Measurements from ENCODE around the gene BACH2. TPM values are rescaled to one million over a fixed set of nuclear protein-coding genes. Genes with fewer than 3 reads are reported as not detected.

Gene BACH2
- 3.9 and 5.3 TPM in 2 replicates for total RNA-seq (ENCODE audit: low replicate concordance)

GRCh38 chr6:90296341-90297114 is at the start of gene BACH2:
Gene BACH2 (minus strand): TSS chr6:90296843. CDS start chr6:90008844, 287,999 bp downstream.
- Histone ChIP-seq H3K79me2 (ENCODE audit: low read depth) (no peaks in the 10 kb centered on the region), H3K9me3 (ENCODE audit: low read depth) (no peaks in the 10 kb centered on the region), H3K27ac (peak within 1 kb of the TSS; percentile 56), H3K9ac (peak within 1 kb of the TSS; percentile 50), H3K27me3 (peaks cover 34% of the 10 kb centered on the region), H2AFZ (replicated peaks) (peak within 1 kb of the TSS; percentile 98), H3K4me3 (peak within 1 kb of the TSS; percentile 95), H3K36me3 (no peaks in the 10 kb centered on the region), H4K20me1 (ENCODE audit: low read depth) (peaks cover 32% of the 10 kb centered on the region), H3F3A (ENCODE audit: low read depth) (peaks cover 15% of the 10 kb centered on the region), H3K4me1 (peaks cover 31% of the 10 kb centered on the region), H3K4me2 (peak within 1 kb of the TSS; percentile 90)
- H3K4me1 Mint-ChIP-seq = peaks cover 45% of the 10 kb centered on the region
- no peak for TF ChIP-seq CTCF (IDR thresholded peaks at IDR 0.05)
- no peak for TF ChIP-seq EZH2 (IDR thresholded peaks at IDR 0.05)
- no peak for TF ChIP-seq EZH2phosphoT487 (IDR thresholded peaks at IDR 0.05)
- no peaks in the 10 kb centered on the region for H3K9me3 Mint-ChIP-seq
- H3K4me3 Mint-ChIP-seq = peak within 1 kb of the TSS; percentile 89
- H3K36me3 Mint-ChIP-seq = no peaks in the 10 kb centered on the region
- H3K27me3 Mint-ChIP-seq (ENCODE audit: insufficient read depth, low read depth) = peaks cover 12% of the 10 kb centered on the region
- peak within 1 kb of the TSS; percentile 81 for H3K27ac Mint-ChIP-seq
- peak; percentile 98 for DNase-seq (ENCODE audit: low spot score)

GRCh38 chr6:90343576-90343975 is 46.9 kb upstream of the BACH2 start:
- Mint-ChIP-seq H3K4me3 (no peak overlapping the region), H3K4me1 (peaks cover 13% of the 10 kb centered on the region), H3K27me3 (ENCODE audit: insufficient read depth, low read depth) (peaks cover 5% of the 10 kb centered on the region), H3K27ac (no peak overlapping the region), H3K9me3 (peaks cover 2% of the 10 kb centered on the region), H3K36me3 (no peaks in the 10 kb centered on the region)
- Histone ChIP-seq H3K4me3 (no peak overlapping the region), H3K4me2 (no peak overlapping the region), H3F3A (ENCODE audit: low read depth) (no peaks in the 10 kb centered on the region), H3K9me3 (ENCODE audit: low read depth) (no peaks in the 10 kb centered on the region), H3K36me3 (no peaks in the 10 kb centered on the region), H3K4me1 (peaks cover 6% of the 10 kb centered on the region), H4K20me1 (ENCODE audit: low read depth) (no peaks in the 10 kb centered on the region), H3K27me3 (no peaks in the 10 kb centered on the region), H3K79me2 (ENCODE audit: low read depth) (no peaks in the 10 kb centered on the region), H2AFZ (replicated peaks) (no peak overlapping the region), H3K27ac (no peak overlapping the region), H3K9ac (no peak overlapping the region)
- no peak for TF ChIP-seq EZH2phosphoT487 (IDR thresholded peaks at IDR 0.05)
- no peak for TF ChIP-seq CTCF (IDR thresholded peaks at IDR 0.05)
- no peak for TF ChIP-seq EZH2 (IDR thresholded peaks at IDR 0.05)
- DNase-seq (ENCODE audit: low spot score) = no peak

GRCh38 chr6:90338409-90338808 is 41.8 kb upstream of the BACH2 start:
- DNase-seq (ENCODE audit: low spot score) = no peak
- Histone ChIP-seq H3F3A (ENCODE audit: low read depth) (no peaks in the 10 kb centered on the region), H2AFZ (replicated peaks) (no peak overlapping the region), H3K9ac (no peak overlapping the region), H3K27ac (no peak overlapping the region), H3K4me3 (no peak overlapping the region), H3K36me3 (no peaks in the 10 kb centered on the region), H3K4me2 (no peak overlapping the region), H3K9me3 (ENCODE audit: low read depth) (no peaks in the 10 kb centered on the region), H3K4me1 (no peaks in the 10 kb centered on the region), H3K27me3 (no peaks in the 10 kb centered on the region), H3K79me2 (ENCODE audit: low read depth) (no peaks in the 10 kb centered on the region), H4K20me1 (ENCODE audit: low read depth) (no peaks in the 10 kb centered on the region)
- no peak overlapping the region for H3K4me3 Mint-ChIP-seq
- peaks cover 8% of the 10 kb centered on the region for H3K9me3 Mint-ChIP-seq
- H3K36me3 Mint-ChIP-seq = peaks cover 3% of the 10 kb centered on the region
- H3K27me3 Mint-ChIP-seq (ENCODE audit: insufficient read depth, low read depth) = peaks cover 3% of the 10 kb centered on the region
- TF ChIP-seq CTCF (IDR thresholded peaks at IDR 0.05) = no peak
- no peaks in the 10 kb centered on the region for H3K4me1 Mint-ChIP-seq
- no peak overlapping the region for H3K27ac Mint-ChIP-seq

Measured in neural progenitor cell (in vitro differentiated cells).